Astrocyte of the spinal cord (primary cell): ENCODE data around the gene CHSY1.
A peak's percentile ranks its signal among the peaks of the same experiment; 100 is the strongest.

ENCODE experiments used
- DNase-seq: peaks from one replicate; pipeline ENCODE4 v3.0.0; 2011; ENCODE audit warnings: low read depth, low spot score
- H3K4me3 ChIP-seq: 2 replicates; pipeline ENCODE4 v1.5.1; 2011; ENCODE audit warnings: low read depth, mild to moderate bottlenecking, low read length, moderate library complexity
- CTCF ChIP-seq: IDR thresholded peaks from 2 replicates; pipeline ENCODE4 v1.5.1; 2012; ENCODE audit warnings: low read depth, mild to moderate bottlenecking, low read length, inconsistent platforms
- in situ Hi-C: cut with HindIII; loops from 2 replicates; pipeline ENCODE4 v1.10.0; 2017; ENCODE audit warnings: low sequenced_read_pairs

Gene CHSY1

DNA sequence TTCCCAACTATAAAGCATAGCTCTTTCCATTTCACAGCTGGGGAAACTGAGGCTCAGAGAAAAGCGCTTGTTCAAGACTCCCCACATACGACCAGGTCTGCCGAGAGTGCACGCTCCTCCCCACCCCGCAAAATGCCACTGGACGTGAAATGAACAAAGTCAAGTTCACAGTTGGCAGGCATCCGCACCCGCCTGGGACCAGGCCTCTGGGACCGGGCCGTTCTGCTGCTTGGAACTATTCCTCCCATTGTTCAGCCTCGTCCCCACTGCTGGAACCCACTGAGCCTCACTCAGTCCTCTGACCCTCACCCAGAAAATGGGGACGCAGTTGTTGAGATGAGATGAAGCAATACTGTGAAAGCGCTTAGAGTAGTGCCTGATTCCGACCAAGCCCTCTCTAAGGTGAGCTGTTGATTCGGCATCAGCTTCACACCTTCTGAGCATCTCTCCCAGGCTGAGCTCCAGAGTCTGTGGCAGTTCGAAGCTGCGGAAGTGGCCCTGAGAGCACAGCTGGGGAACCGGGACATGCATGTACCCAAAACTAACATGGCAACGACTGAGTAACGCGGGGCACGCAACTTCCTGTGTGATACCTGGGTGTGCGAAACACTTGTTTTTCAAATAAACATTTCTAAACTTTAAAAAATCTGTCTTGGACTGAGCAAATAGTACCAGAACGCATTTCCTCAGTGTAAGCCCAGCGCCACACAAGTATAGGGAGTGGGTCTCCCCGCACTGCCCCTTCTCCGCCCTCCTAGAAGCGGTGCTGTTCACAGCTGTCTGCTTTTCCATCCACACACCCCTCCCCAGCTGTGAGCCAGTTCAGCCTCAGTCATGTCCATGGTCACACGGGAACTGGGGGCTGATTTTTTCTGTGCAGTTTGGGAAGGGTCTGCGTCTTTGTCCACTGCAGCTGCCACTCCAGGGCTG lies 93.4 kb downstream of the CHSY1 start:
- DNase-seq = no peak
- no peak for TF ChIP-seq CTCF
- no peak overlapping the region for H3K4me3 ChIP-seq
- in situ Hi-C loops = no loop called here

- no peak for TF ChIP-seq CTCF
- no peak overlapping the region for H3K4me3 ChIP-seq
- no peak for DNase-seq
- in situ Hi-C loops = no loop called here
Observed at GRCh38 chr15:101157721-101158120, 94.1 kb downstream of the CHSY1 start.

DNA sequence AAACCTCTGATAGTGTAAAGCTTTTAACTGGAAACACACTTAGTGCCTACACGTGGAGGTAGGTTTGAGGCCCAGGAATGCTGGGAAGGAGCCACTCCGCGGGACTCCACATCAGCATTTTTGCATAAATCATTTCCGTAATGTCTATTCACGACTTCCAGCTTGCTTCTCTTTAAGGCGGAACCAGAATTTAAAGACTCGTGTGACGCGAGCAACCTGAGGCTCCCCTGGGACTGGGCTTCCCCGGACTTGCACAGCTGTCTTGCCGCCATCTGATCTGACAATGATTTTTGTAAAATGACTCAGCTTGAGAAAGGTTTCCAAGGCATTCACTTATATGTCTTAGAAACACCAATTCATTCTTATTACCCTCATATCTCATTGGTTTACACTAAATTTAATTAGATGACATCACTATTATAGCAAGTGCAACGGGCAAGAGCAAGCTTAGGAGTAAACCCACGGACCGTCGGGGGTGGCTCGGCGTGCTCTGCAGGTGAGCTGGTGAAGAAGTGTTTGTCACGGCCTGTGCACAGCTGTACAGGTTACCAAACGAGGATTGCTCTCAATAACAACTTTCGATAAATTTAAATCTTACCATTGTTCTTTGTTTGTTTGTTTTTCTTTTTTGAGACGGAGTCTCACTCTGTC lies 95.2 kb downstream of the CHSY1 start:
- no peak overlapping the region for H3K4me3 ChIP-seq
- in situ Hi-C loops = no loop called here
- peak; percentile 66 for DNase-seq
- TF ChIP-seq CTCF = no peak

DNA sequence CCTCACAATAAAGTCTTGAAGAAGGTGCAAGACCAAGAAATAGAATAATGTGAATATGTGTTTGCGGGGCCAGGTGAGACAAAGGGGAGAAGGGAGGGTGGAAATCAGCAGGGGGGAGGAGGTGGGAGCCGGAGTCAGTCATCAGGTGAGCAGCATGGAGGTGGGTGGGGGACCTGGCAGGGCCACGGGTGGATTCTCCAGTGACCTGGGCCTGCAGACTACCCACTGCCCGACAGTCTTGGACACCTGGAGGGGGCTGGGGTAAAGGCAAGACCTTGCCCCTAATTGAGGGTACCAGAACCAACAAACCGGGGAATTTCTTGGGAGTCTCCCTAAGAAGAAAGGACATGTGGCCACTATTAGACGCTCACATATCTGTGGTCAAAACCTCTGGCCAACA lies 95.8 kb downstream of the CHSY1 start:
- in situ Hi-C loops = no loop called here
- TF ChIP-seq CTCF = no peak
- H3K4me3 ChIP-seq = no peak overlapping the region
- no peak for DNase-seq

GRCh38 chr15:101153801-101154656 lies 97.8 kb downstream of the CHSY1 start:
- in situ Hi-C loops = no loop called here
- no peak for DNase-seq
- TF ChIP-seq CTCF = no peak
- H3K4me3 ChIP-seq = no peak overlapping the region

DNA sequence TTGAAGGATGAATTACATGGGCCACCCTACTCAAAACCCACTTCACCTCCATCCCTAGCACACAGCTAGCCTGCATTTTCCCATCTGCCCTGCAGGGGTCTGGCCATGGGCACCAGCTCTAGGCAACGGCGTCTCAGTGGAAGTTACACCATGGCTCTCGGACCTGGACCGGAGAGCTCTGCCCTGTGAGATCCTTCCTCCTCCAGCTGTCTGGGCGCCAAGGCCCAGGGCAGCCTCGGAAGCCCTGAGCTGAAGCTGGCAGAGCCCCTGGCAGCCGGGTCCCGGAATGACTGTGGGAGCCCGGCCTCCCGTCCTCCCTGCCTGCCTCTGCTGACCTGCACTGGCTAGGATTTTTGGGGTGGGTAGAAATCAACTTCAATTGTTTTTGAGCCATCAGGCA lies 98.9 kb downstream of the CHSY1 start:
- DNase-seq = no peak
- in situ Hi-C loops = no loop called here
- TF ChIP-seq CTCF = peak; percentile 40
- H3K4me3 ChIP-seq = no peak overlapping the region
